ELF-1 (cell line): Measurements from ENCODE around the gene MYG1.
"Not testable (repeated sequence)": the region's sequence is repeated elsewhere in the genome, so short reads cannot be mapped to it uniquely, and the experiment has no call there.

Experiments
- DNase-seq: peaks from one replicate; pipeline ENCODE4 v3.0.0-alpha.2; 2016; ENCODE audit warnings: low read depth, low spot score

Gene MYG1

DNA sequence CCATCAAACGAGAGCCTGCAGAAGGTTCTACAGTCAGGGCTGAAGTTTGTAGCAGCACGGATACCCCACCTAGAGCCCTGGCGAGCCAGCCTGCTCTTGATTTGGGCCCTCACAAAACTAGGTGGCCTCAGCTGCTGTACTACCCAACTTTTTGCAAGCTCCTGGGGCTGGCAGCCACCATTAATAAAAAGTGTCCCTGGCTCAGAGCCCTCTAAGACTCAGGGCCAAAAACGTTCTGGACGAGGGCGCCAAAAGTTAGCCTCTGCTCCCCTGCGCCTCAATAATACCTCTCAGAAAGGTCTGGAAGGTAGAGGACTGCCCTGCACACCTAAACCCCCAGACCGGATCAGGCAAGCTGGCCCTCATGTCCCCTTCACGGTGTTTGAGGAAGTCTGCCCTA lies 13.0 kb upstream of the MYG1 start:
- DNase-seq = no peak

DNA sequence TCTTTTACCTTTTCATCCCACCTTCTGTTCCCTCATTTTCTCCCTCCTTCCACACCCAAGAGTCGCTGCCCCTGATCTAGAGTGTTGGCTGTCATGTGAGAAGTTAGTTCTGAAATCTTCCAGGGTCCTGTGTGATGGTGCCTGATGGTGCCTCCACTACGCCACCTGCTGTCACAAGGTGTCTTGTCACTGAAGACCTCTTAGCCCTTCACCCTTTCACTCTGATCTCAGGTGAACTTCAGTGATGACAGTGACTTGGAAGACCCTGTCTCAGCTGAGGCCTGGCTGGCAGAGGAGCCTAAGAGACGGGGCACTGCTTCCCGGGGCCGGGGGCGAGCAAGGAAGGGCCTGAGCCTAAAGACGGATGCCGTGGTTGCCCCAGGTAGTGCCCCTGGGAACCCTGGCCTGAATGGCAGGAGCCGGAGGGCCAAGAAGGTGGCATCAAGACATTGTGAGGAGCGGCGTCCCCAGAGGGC lies 11.7 kb upstream of the MYG1 start:
- peak; percentile 80 for DNase-seq

- DNase-seq = no peak
Measured at GRCh38 chr12:53288322-53288721, 11.2 kb upstream of the MYG1 start.

DNA sequence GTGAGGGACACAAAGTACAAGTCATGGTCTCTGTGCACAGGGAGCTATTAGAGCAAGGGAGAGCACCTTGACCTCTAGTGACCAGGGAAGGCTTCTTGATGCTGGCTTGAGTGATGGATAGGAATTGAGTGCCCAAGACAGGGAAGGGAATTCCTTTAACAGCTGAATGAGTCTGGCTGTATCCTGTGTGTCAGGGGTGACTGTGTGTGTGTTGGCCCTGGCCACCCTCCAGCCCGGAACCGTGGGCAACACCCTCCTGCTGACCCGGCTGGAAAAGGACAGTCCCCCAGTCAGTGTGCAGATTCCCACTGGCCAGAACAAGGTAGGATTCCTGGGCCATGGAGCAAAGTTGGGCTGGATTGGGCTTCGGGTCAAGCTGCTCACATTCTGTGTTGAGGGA lies 9.6 kb upstream of the MYG1 start:
- no peak for DNase-seq

GRCh38 chr12:53290661-53291060 lies 8.8 kb upstream of the MYG1 start:
- no peak for DNase-seq

GRCh38 chr12:53292426-53292825 lies 7.1 kb upstream of the MYG1 start:
- DNase-seq = no peak

DNA sequence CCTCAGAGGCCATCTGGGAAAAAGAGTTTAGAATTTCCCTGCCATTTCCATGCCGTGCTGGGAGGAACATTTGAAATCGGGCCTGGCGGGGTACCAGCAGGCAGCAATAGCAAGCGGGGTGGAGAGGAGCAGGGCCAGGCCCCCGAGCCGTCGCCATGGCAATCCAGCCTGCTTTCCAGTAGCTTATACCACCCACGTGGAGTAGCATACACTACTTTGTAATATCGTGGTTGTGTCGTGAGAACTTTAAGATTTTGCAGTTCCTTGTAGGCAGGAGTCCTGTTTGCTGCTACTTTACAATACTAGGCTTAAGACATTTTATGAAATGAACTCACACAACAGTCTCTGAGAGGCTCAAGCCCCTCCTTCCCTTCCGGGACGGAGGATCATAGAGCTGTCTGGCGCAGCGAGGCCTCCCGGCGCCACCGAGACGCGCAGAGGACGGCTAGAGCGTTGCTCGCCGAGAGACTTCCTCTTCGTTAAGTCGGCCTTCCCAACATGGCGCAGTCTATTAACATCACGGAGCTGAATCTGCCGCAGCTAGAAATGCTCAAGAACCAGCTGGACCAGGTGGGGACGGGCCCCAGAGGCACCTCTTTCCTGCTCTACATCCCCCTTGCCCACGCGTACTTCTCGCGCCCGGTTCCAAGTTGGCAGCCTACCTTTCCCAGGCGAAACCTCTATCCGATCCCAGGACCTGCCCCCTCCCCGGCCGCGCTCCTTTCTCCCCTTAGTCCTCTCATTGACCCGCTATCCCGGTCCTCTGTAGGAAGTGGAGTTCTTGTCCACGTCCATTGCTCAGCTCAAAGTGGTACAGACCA lies 4.2 kb upstream of the MYG1 start, which contains the start of gene PFDN5:
TSS of gene PFDN5 (plus strand) at position 473 of the 821 bp plus-strand sequence. CDS start at position 499, 26 bp downstream.
- DNase-seq = peak; percentile 83

GRCh38 chr12:53295891-53296219 lies 3.6 kb upstream of the MYG1 start:
- DNase-seq = no peak

GRCh38 chr12:53297106-53297505 lies 2.4 kb upstream of the MYG1 start:
- not testable (repeated sequence) for DNase-seq

GRCh38 chr12:53298164-53298563 lies 1.3 kb upstream of the MYG1 start:
- no peak for DNase-seq

DNA sequence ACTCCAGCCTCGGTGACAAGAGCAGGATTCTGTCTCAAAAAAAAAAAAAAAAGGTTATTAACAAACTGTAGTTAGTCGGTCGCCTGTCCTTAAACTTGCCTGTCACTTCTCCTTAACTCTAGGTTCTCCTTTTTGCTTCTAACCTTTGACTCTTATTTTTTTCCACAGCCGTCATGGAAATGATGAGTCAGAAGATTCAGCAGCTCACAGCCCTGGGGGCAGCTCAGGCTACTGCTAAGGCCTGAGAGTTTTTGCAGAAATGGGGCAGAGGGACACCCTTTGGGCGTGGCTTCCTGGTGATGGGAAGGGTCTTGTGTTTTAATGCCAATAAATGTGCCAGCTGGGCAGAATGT lies 418 bp upstream of the MYG1 start:
- DNase-seq = no peak

GRCh38 chr12:53300187-53300586 lies 692 bp downstream of the MYG1 start:
- peak; percentile 13 for DNase-seq

GRCh38 chr12:53302903-53303302 lies 3.4 kb downstream of the MYG1 start:
- no peak for DNase-seq

DNA sequence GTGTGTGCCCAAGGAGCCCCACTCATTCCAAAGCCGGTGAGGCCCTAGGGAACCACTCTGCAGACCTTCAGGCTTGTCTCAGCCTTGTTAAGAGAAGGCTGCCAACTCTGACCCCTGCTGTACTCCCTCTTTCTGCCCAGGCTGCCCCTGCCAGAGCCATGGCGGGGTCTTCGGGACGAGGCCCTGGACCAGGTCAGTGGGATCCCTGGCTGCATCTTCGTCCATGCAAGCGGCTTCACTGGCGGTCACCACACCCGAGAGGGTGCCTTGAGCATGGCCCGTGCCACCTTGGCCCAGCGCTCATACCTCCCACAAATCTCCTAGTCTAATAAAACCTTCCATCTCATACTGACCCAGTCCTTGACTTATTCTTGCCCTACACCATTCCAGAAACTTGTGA lies 7.3 kb downstream of the MYG1 start:
- DNase-seq = no peak

DNA sequence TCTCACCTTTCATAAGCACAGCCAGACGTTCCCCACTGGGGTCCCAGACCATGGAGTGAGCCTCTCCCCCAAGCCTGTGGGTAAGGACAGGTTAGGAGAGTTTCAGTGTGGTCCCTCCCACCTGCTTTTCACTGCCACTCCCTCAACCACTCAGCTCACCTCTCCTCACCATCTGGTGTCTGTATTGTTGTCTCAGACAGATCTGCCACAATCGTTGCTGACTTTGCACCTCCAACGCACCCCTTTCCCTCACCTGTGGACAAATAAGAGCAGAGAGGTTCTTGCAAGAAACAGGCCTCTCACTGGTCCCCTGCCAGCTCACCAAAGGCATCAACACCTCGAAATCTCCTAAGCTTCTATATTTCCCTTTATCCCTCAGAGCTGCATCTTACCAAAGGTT lies 8.8 kb downstream of the MYG1 start:
- DNase-seq = no peak

DNA sequence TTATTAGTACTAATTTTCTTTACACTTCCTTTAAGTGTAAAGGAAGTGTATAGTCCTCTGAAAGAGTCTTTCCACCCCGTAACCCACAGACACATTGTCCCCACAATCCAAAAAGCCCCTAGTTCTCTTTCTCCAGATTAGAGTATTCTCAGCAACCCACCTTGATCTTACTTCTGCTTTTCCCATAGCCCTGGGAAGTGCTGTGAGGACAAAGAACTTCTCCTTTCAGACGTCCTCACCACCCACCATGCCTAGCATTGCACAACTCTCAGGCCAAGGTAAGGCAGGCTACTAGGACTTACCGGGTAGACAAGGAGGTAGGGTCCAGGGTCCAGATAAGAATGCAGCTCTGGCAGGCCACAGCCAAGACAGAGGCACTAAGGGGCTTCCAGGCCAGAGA lies 14.5 kb downstream of the MYG1 start:
- DNase-seq = no peak

DNA sequence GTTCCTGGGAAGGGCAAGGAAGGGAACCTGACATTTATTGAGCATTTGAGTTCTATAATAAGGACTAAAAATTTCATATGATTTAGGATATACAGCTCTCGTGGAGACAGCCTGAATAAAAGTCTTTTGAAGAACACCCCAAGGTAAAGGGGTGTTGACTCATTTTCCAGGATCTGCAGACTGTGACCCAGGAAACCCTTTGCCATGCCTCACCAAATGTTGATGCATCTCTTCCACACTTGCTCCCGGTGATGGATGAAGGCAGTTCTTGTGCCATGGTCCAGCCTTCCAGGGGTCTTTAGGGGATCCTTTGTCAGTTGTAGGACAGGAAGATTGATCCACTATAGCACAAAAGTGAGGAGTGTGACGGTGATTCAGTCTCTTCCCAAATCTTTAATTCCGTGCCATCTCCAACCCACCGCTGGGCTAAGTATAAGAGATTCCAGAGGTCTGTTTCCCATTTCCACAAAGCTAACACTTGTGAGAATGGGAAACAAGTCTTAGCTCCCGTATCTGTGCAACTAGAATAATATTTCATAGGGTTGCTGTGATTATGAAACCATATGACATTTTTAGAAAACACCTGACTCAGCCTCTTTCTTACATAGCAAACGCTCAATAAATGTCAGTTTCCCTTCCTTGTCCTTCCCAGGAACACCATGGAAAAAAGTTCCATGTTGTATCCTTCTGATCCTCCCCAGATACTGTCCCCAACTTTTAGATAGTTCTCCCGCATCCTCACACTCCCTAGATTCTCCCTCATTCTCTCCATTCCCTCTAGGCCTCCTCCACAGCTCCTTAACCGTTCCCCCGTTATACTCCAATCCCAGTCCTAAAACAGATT lies 21.1 kb downstream of the MYG1 start:
- no peak for DNase-seq

GRCh38 chr12:53324113-53324778 lies 24.8 kb downstream of the MYG1 start:
- DNase-seq = peak; percentile 47

DNA sequence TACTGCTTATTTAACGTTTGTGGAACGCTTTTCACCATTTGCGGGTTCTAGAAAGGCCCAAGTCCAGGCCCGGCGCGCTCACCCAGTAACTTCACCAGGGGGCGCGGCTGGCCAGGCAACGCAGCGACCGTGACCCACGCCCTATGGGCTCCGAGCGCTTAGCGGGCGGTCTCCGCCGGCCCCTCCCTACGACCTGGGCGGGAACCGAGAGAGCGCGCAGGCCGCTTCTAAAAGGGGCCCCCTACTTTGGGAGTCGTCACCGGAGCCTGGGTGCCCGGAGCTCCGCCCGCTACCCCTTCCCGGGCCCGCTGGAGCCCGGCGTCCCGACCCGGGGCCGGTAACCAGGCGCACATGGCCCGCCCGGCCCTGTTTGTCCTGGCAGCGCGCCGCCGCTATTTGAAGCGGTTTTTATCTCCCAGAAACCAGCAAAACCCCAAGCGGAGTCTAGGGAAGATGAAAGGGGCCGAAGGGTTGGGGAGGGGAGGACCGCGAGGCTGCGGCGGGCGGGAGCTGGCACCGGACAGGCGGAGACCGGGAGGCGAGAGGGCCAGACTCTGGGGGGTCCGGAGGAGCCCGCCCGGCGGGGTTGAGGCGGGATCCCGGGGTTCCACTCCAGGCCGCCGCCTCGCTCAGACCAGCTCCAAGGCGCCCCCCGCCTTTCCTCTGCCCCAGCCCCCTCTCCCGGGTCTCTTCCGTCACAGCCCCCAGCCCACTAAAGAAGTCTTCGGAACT lies 25.4 kb downstream of the MYG1 start:
- DNase-seq = peak; percentile 93

DNA sequence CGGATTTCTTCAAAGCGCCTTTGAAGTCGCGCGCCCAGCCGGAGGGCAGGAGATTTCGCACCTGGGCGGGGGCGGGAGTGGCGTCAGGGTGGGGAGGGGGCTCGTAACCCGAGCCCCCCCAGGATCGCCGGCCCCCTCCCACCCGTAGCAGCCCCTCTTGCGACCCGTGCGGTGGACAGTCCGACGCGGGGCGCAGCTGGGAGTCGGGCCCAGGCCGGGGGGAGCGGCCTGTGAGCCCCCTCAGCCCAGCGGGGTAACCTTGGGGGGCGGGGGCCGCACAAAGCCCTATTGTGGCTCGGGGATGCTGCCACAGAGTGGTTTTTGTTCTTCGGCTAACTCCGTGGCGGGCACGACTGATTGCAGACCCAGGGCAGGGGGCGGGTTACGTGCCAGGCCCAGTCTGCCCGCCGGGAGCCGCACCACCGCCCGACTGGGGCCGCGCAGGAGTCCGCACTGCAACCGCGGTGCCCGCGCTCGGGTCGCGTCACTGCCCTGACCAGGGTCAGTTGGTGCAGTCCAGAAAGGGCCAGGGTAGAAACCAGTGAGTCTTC lies 26.1 kb downstream of the MYG1 start:
- peak; percentile 51 for DNase-seq

- no peak for DNase-seq
Measured at GRCh38 chr12:53326460-53327185, 27.1 kb downstream of the MYG1 start.
